ENCODE measurements around the gene SNORC. TPM values are rescaled to one million over a fixed set of nuclear protein-coding genes. Genes with fewer than 3 reads are reported as not detected.

Gene SNORC
- total and polyA plus RNA-seq, 10 of the 15 experiments (the other 5 are each of a cell fraction or from before 2014, with no cell fraction given) = 0.04 to 0.74 (median 0.45) TPM; not detected in 4

DNA sequence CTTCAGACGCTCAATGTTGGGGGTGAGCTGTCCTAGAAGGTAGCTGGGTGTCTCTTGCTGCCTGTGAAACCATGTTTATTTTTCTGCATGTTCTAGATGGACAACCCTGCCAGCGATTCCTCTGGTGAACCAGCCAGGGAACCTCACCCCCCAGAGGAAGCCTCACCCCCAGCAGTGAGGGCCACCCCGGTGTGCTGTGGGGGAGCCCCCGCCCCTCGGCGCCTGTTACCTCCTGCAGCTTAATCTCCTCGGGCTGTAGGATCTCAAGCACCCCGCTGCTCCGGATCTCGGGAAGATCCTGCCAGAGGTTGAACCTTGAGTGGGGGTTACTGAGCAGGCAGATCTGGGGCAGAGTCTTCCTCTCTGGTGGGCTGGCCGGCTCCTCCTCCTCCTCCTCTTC lies 50.0 kb downstream of the SNORC start (continued):
- TF ChIP-seq, protein P1, sequence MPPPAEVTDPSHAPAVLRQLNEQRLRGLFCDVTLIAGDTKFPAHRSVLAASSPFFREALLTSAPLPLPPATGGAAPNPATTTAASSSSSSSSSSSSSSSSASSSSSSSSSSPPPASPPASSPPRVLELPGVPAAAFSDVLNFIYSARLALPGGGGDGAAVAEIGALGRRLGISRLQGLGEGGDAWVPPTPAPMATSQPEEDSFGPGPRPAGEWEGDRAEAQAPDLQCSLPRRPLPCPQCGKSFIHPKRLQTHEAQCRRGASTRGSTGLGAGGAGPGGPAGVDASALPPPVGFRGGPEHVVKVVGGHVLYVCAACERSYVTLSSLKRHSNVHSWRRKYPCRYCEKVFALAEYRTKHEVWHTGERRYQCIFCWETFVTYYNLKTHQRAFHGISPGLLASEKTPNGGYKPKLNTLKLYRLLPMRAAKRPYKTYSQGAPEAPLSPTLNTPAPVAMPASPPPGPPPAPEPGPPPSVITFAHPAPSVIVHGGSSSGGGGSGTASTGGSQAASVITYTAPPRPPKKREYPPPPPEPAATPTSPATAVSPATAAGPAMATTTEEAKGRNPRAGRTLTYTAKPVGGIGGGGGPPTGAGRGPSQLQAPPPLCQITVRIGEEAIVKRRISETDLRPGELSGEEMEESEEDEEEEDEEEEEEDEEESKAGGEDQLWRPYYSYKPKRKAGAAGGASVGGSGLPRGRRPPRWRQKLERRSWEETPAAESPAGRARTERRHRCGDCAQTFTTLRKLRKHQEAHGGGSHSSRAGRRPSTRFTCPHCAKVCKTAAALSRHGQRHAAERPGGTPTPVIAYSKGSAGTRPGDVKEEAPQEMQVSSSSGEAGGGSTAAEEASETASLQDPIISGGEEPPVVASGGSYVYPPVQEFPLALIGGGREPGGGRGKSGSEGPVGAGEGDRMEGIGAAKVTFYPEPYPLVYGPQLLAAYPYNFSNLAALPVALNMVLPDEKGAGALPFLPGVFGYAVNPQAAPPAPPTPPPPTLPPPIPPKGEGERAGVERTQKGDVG (CRISPR knock-in tag; IDR thresholded peaks at IDR 0.05) = no peak
- TF ChIP-seq STAT3 (IDR thresholded peaks at IDR 0.05; ENCODE audit: low read depth, low read length) = no peak

DNA sequence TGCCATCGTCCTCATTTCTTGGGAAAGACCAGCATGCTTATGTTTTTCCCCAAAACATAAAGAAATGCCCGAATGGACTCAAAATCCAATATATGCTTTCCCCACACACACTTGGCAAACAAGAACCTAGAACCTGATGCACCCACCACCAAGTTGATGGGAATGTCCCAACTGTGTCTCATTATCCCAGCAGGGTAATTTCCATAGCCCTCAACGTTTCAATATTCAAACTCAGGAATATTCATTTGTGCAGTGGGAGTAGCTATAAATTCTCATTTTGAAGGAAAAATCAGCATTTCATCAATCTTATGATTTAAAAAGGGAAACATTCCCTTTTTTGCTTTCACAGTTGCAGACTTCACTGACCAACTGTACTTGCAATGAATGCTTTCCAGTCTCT lies 50.7 kb downstream of the SNORC start:
- POLR2A ChIA-PET = no interaction called here
- no peaks in the 10 kb centered on the region for H3K9me3 ChIP-seq (replicated peaks; ENCODE audit: control insufficient read depth, insufficient read depth, low read length)
- H3K36me3 ChIP-seq (ENCODE audit: control insufficient read depth in 2 of 2, insufficient read depth in 2 of 2, low read length in 1 of 2) = no peaks in the 10 kb centered on the region
- H2AFZ ChIP-seq (ENCODE audit: control insufficient read depth, low read depth, low read length) = no peak overlapping the region
- no peak for ATAC-seq
- H3K4me1 ChIP-seq (ENCODE audit: control insufficient read depth, insufficient read depth, low read length) = no peaks in the 10 kb centered on the region
- H3K27me3 ChIP-seq (replicated peaks in 1 of 2; ENCODE audit: control insufficient read depth in 2 of 2, insufficient read depth in 2 of 2, low read length in 1 of 2) = peaks cover 0 to 3% of the 10 kb centered on the region in 2 experiments; a peak in 1 of 4 replicates
- no peak overlapping the region for H3K4me2 ChIP-seq (ENCODE audit: control insufficient read depth, insufficient read depth)
- intact Hi-C loops (cut with micrococcal nuclease; ENCODE audit: unreplicated experiment) (no loop called here), in situ Hi-C loops (cut with MboI) (no loop called here)
- H3K79me2 ChIP-seq (ENCODE audit: control insufficient read depth, insufficient read depth, low read length) = no peaks in the 10 kb centered on the region
- H3K4me3 ChIP-seq = no peak overlapping the region
- no peaks in the 10 kb centered on the region for H4K20me1 ChIP-seq (ENCODE audit: control insufficient read depth, insufficient read depth)
- no TSS peak for BruUV-seq (replicated peaks)
- no peak overlapping the region for H3K9ac ChIP-seq (ENCODE audit: control insufficient read depth, insufficient read depth, low read length)
- SMC1A ChIA-PET (ENCODE audit: uncharacterized antibody, unreplicated experiment) = interaction anchor here (0.9 kb wide), 1 partner anchor 14 kb away, joined by 3 read pairs; no protein-coding TSS in a partner anchor
- CTCF ChIA-PET = no interaction called here
- H3K27ac ChIP-seq (ENCODE audit: control insufficient read depth, insufficient read depth) = no peak overlapping the region
- no peak for FAIRE-seq
- WGBS (ENCODE audit: insufficient coverage, insufficient replicate concordance, low lambda C conversion rate, missing lambda C conversion rate) = 0% methylated on average over 3 of the region's 3 CpGs
- RAD21 ChIA-PET (ENCODE audit: unreplicated experiment) = interaction anchor here (1.5 kb wide), 1 partner anchor 14 kb away, joined by 4 read pairs; no protein-coding TSS in a partner anchor
- no peak for DNase-seq (ENCODE audit: low read depth, low spot score)
- no peak for TF ChIP-seq ESRRA (IDR thresholded peaks at IDR 0.05; ENCODE audit: low read length)
- TF ChIP-seq TCF7 (IDR thresholded peaks at IDR 0.05; ENCODE audit: borderline replicate concordance) = no peak
- TF ChIP-seq SMC3 (IDR thresholded peaks at IDR 0.05; ENCODE audit: borderline replicate concordance, low read length) = no peak
- TF ChIP-seq HCFC1 (IDR thresholded peaks at IDR 0.05; ENCODE audit: low read length) = no peak
- TF ChIP-seq IKZF2 (IDR thresholded peaks at IDR 0.05) = no peak
- TF ChIP-seq CBX5 (IDR thresholded peaks at IDR 0.05; ENCODE audit: low read depth) = no peak
- TF ChIP-seq SIX5 (IDR thresholded peaks at IDR 0.05; ENCODE audit: low read depth, low read length, severe bottlenecking) = no peak
- no peak for TF ChIP-seq TCF12 (IDR thresholded peaks at IDR 0.05; ENCODE audit: low read depth, low read length)
- TF ChIP-seq SREBF2 (IDR thresholded peaks at IDR 0.05; ENCODE audit: low read length) = no peak
- TF ChIP-seq, protein P2, sequence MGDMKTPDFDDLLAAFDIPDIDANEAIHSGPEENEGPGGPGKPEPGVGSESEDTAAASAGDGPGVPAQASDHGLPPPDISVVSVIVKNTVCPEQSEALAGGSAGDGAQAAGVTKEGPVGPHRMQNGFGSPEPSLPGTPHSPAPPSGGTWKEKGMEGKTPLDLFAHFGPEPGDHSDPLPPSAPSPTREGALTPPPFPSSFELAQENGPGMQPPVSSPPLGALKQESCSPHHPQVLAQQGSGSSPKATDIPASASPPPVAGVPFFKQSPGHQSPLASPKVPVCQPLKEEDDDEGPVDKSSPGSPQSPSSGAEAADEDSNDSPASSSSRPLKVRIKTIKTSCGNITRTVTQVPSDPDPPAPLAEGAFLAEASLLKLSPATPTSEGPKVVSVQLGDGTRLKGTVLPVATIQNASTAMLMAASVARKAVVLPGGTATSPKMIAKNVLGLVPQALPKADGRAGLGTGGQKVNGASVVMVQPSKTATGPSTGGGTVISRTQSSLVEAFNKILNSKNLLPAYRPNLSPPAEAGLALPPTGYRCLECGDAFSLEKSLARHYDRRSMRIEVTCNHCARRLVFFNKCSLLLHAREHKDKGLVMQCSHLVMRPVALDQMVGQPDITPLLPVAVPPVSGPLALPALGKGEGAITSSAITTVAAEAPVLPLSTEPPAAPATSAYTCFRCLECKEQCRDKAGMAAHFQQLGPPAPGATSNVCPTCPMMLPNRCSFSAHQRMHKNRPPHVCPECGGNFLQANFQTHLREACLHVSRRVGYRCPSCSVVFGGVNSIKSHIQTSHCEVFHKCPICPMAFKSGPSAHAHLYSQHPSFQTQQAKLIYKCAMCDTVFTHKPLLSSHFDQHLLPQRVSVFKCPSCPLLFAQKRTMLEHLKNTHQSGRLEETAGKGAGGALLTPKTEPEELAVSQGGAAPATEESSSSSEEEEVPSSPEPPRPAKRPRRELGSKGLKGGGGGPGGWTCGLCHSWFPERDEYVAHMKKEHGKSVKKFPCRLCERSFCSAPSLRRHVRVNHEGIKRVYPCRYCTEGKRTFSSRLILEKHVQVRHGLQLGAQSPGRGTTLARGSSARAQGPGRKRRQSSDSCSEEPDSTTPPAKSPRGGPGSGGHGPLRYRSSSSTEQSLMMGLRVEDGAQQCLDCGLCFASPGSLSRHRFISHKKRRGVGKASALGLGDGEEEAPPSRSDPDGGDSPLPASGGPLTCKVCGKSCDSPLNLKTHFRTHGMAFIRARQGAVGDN (IDR thresholded peaks at IDR 0.05) = no peak
- no peak for TF ChIP-seq SUZ12 (IDR thresholded peaks at IDR 0.05; ENCODE audit: unreplicated experiment)
- no peak for TF ChIP-seq EED (IDR thresholded peaks at IDR 0.05; ENCODE audit: low read depth)
- TF ChIP-seq NR2F1 (conservative IDR thresholded peaks at IDR 0.05) = no peak
- no peak for TF ChIP-seq PAX8 (IDR thresholded peaks at IDR 0.05)
- TF ChIP-seq, protein P3, sequence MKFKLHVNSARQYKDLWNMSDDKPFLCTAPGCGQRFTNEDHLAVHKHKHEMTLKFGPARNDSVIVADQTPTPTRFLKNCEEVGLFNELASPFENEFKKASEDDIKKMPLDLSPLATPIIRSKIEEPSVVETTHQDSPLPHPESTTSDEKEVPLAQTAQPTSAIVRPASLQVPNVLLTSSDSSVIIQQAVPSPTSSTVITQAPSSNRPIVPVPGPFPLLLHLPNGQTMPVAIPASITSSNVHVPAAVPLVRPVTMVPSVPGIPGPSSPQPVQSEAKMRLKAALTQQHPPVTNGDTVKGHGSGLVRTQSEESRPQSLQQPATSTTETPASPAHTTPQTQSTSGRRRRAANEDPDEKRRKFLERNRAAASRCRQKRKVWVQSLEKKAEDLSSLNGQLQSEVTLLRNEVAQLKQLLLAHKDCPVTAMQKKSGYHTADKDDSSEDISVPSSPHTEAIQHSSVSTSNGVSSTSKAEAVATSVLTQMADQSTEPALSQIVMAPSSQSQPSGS (IDR thresholded peaks at IDR 0.05; ENCODE audit: low read length) = no peak

All from GM12878 (cell line).